Lower lobe of right lung (tissue), 2 donors: ENCODE measurements around the gene GLIPR2. TPM values are rescaled to one million over a fixed set of nuclear protein-coding genes. Genes with fewer than 3 reads are reported as not detected.
A peak's percentile ranks its signal among the peaks of the same experiment; 100 is the strongest.

ENCODE experiments used
- ATAC-seq, 2 donors: fragments of 200-7000 bp; cut with Tn5 transposase; one replicate each; pipeline ENCODE4 v1.9.1; 2020 to 2022; ENCODE audit warnings: mild to moderate bottlenecking in 2 of 2, moderate library complexity in 2 of 2
- DNase-seq: peaks from one replicate; pipeline ENCODE4 v3.0.0-alpha.2; 2020
- H3K27ac ChIP-seq: fragments of 200-600 bp; one replicate; pipeline ENCODE4 v1.8.0; 2022
- H3K27me3 ChIP-seq: fragments of 200-600 bp; one replicate; pipeline ENCODE4 v1.8.0; 2022; ENCODE audit warnings: low read depth
- H3K36me3 ChIP-seq: fragments of 200-600 bp; one replicate; pipeline ENCODE4 v1.8.0; 2022; ENCODE audit warnings: mild to moderate bottlenecking
- H3K4me1 ChIP-seq: fragments of 200-600 bp; one replicate; pipeline ENCODE4 v1.8.0; 2022
- H3K4me3 ChIP-seq: fragments of 200-600 bp; one replicate; pipeline ENCODE4 v1.8.0; 2022; ENCODE audit warnings: mild to moderate bottlenecking
- H3K9me3 ChIP-seq: fragments of 200-600 bp; one replicate; pipeline ENCODE4 v1.8.0; 2022
- intact Hi-C: fragments of 100-400 bp; cut with DNase I; formaldehyde crosslinking; loops from one replicate; pipeline ENCODE4 v1.11.0; 2022
- total RNA-seq: library from RNA; stranded (reverse); fragmentation: NEBNext Ultra II Directional; extraction: Animal tissue kit (Norgen Biotek cat#: 25700); gene quantifications from one replicate; pipeline ENCODE4 v1.2.1, GENCODE V29; 2021
- TF ChIP-seq, protein P1 (sequence below): fragments of 200-600 bp; IDR thresholded peaks from one replicate; pipeline ENCODE4 v1.8.0; 2022; ENCODE audit warnings: antibody characterized with exemption, mild to moderate bottlenecking
- donor health status: DM: no; HTN: yes; CAD: no; lungs with severe emphysema.

GLIPR2 gene
- total RNA-seq, 1 donor from 2014 or later, result 108 TPM

DNA sequence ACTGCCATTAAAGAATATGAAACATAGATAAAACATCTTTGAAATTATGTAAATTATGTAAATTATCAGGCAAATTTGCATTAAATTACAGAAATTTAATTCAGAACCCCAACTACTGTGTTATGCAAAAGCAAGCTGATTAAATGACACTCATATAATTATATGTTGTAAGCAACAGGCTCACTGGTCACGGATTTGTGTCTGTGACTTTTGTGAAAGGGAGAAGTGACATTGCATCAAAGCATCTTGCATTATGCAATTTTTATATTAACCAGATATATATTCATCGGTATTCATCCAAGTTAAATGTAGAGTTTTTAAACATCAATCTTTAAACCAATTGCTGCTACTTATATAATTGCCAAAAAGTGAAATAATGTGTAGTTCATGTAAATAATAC, 13.0 kb upstream of the GLIPR2 start:
- no peak for ATAC-seq
- TF ChIP-seq, protein P1, sequence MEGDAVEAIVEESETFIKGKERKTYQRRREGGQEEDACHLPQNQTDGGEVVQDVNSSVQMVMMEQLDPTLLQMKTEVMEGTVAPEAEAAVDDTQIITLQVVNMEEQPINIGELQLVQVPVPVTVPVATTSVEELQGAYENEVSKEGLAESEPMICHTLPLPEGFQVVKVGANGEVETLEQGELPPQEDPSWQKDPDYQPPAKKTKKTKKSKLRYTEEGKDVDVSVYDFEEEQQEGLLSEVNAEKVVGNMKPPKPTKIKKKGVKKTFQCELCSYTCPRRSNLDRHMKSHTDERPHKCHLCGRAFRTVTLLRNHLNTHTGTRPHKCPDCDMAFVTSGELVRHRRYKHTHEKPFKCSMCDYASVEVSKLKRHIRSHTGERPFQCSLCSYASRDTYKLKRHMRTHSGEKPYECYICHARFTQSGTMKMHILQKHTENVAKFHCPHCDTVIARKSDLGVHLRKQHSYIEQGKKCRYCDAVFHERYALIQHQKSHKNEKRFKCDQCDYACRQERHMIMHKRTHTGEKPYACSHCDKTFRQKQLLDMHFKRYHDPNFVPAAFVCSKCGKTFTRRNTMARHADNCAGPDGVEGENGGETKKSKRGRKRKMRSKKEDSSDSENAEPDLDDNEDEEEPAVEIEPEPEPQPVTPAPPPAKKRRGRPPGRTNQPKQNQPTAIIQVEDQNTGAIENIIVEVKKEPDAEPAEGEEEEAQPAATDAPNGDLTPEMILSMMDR, result no peak
- Histone ChIP-seq H3K4me3 (no peak overlapping the region), H3K36me3 (peaks cover 24% of the 10 kb centered on the region), H3K27me3 (no peaks in the 10 kb centered on the region), H3K9me3 (no peaks in the 10 kb centered on the region), H3K27ac (no peak overlapping the region), H3K4me1 (peaks cover 12% of the 10 kb centered on the region)
- DNase-seq, result no peak
- intact Hi-C loops, result no loop called here

DNA sequence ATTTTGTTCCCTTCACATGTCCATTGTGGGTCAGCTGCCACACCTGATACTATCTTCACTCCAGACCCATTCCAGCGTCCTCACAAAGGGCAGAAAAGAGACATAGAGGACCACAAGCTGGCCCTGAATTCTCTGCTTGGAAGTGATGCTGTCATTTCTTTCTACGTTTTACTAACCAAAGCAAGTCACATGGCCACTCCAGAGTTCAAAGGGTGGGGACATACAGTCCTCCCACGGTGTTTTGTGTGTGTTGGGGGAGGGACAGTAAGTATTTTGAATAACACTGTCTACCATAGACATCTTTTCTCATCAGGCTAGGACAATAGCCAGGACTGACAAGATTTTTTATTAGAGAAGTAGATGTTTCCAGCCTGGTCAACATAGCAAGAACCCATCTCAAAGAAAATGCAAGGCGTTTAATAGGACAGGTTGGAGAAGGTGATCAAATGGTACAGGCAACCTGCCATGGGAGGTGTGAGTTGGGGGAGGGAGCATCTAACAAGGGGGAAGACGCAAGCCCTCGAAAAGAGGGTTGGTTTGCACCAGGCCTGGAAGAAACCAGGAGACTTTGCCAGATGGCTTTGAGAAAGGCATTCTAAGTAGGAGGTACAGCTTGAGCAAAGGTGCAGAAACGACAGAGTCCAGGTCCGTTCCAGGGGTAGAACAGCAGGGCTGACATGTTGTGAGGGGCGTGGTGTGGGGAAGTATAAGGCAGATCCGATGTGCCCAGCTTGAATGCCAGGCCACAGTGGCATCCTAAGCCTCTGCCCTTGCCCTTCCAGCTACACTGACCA, 11.3 kb upstream of the GLIPR2 start:
- intact Hi-C loops, result no loop called here
- Histone ChIP-seq H3K9me3 (no peaks in the 10 kb centered on the region), H3K27me3 (no peaks in the 10 kb centered on the region), H3K27ac (no peak overlapping the region), H3K36me3 (peaks cover 24% of the 10 kb centered on the region), H3K4me3 (no peak overlapping the region), H3K4me1 (peaks cover 8% of the 10 kb centered on the region)
- TF ChIP-seq, protein P1, result no peak
- ATAC-seq (no peak), DNase-seq (no peak)

DNA sequence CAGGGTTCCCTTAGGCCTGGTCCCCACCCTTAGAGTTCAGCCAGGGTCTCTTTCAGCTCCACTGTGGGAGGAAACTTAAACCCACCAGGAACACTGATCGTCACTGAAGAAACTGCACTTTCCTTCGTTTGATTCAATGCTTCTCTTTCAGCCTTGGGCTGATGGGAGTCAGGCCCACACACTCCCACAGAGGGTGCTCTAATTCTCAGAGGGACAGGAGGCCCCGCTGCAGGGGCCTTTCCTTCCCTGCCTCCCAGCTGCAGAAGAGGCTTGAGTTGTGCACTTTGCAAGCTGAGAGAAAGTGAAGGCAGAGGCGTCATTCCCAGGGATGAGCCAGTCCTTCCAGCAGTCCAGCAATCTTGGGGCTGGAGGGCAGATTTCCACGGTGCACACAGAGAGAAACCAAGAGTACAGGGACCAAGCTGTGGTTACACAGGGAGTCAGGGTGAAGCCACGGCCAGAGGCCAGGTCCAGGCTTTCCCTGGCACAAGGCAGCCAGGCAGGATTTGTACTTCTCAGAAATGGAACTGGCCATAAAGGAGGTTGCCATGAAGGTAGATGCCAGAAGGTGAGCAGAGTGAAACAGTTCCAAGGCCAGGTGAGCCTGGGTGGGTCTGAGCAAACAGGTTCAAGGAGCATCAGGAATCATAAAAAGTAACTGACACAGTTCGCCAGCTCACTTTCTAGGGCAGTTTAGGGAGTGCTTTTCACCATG, 10.4 kb upstream of the GLIPR2 start:
- H3K9me3 ChIP-seq, result no peaks in the 10 kb centered on the region
- ATAC-seq, result no peak
- DNase-seq, result no peak
- TF ChIP-seq, protein P1, result no peak
- H3K4me3 ChIP-seq, result no peak overlapping the region
- peaks cover 8% of the 10 kb centered on the region for H3K4me1 ChIP-seq
- H3K36me3 ChIP-seq, result peaks cover 23% of the 10 kb centered on the region
- peak overlapping the region; percentile 6 for H3K27ac ChIP-seq
- no peaks in the 10 kb centered on the region for H3K27me3 ChIP-seq
- intact Hi-C loops, result no loop called here

DNA sequence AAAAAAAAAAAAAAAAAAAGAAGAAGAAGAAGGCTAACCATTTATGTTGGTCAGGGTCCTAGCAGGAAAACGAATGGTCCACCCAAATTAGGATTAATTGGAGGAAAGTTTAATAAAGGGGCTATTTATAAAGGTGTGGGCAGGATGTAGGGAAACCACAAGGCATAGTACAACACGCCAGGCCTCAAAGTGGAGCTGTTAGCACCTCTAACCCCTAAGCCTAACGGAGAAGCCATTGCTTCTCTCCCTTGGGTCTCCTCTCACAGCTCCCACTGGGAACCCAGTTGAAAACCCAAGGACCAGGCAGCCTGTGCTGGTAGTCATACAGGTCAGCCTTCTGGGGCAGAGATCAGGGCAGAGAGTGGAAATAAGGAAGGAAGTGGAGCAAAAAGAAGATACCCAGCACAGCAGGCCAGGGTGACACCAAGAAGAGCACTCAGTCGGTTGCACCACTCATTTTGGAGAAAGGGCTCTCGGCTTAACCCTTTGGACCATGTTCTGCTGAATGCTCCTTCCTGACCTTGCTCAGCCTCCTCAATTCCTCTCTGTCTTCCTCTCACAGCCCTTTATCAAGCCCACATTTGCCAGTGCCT, 8.8 kb upstream of the GLIPR2 start:
- Histone ChIP-seq H3K4me1 (peaks cover 8% of the 10 kb centered on the region), H3K4me3 (no peak overlapping the region), H3K9me3 (no peaks in the 10 kb centered on the region), H3K27me3 (no peaks in the 10 kb centered on the region), H3K36me3 (peaks cover 8% of the 10 kb centered on the region), H3K27ac (peak overlapping the region; percentile 41)
- intact Hi-C loops, result no loop called here
- DNase-seq, result no peak
- TF ChIP-seq, protein P1, result no peak
- ATAC-seq, result peak; percentile 79 to 88

DNA sequence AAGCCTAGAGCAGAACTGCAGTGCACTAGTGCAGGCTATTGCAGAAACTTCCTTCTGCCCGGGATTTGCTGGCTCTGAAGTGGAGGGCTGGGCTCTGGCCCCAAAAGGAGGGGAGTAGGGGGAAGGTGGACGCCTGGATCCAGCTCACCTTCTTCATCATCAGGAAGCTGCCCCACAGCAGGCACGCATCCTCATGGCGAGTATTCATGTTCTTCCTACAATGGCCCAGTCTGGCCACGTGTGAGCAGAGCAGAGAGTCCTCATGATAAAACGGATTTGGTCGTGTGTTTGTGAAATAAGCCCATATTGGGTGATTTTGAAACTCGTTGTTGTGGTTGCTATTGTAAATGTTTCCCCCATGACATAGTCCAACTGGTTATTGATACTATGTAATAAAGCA, 8.2 kb upstream of the GLIPR2 start:
- Histone ChIP-seq H3K9me3 (no peaks in the 10 kb centered on the region), H3K36me3 (peaks cover 2% of the 10 kb centered on the region), H3K27ac (no peak overlapping the region), H3K4me3 (no peak overlapping the region), H3K27me3 (no peaks in the 10 kb centered on the region), H3K4me1 (peaks cover 8% of the 10 kb centered on the region)
- DNase-seq, result no peak
- ATAC-seq, result peak; percentile 67 to 70
- TF ChIP-seq, protein P1, result no peak
- intact Hi-C loops, result no loop called here
